Measurements from ENCODE around the gene BRPF3.

DNA sequence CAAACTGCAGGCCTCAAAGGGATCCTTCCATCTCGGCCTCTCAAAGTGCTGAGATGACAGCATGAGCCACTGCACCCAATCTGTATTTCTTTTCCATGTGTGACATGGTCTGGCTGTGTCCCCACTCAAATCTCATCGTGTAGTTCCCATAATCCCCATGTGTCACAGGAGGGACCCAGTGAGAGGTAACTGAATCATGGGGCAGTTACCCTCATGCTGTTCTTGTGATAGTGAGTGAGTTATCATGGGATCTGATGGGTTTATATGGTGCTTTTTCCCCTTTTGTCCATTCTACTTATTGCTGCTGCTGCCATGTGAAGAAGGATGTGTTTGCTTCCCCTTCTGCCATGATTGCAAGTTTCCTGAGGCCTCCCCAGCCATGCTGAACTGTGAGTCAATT lies 10.3 kb upstream of the BRPF3 start:
- TF ChIP-seq, protein P1, sequence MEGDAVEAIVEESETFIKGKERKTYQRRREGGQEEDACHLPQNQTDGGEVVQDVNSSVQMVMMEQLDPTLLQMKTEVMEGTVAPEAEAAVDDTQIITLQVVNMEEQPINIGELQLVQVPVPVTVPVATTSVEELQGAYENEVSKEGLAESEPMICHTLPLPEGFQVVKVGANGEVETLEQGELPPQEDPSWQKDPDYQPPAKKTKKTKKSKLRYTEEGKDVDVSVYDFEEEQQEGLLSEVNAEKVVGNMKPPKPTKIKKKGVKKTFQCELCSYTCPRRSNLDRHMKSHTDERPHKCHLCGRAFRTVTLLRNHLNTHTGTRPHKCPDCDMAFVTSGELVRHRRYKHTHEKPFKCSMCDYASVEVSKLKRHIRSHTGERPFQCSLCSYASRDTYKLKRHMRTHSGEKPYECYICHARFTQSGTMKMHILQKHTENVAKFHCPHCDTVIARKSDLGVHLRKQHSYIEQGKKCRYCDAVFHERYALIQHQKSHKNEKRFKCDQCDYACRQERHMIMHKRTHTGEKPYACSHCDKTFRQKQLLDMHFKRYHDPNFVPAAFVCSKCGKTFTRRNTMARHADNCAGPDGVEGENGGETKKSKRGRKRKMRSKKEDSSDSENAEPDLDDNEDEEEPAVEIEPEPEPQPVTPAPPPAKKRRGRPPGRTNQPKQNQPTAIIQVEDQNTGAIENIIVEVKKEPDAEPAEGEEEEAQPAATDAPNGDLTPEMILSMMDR (conservative IDR thresholded peaks at IDR 0.05), result no peak
- no peak for TF ChIP-seq ZFX (IDR thresholded peaks at IDR 0.05)
